HG03045 (cell line): ENCODE measurements around the gene ANK2.
"Not testable (repeated sequence)": the region's sequence is repeated elsewhere in the genome, so short reads cannot be mapped to it uniquely, and the experiment has no call there.

Source experiments
- ATAC-seq: cut with Tn5 transposase; IDR thresholded peaks from one replicate; pipeline ENCODE4 v1.9.1; 2021; ENCODE audit warnings: mild to moderate bottlenecking, moderate library complexity; ENCODE audit not compliant: unreplicated experiment

ANK2 gene

DNA sequence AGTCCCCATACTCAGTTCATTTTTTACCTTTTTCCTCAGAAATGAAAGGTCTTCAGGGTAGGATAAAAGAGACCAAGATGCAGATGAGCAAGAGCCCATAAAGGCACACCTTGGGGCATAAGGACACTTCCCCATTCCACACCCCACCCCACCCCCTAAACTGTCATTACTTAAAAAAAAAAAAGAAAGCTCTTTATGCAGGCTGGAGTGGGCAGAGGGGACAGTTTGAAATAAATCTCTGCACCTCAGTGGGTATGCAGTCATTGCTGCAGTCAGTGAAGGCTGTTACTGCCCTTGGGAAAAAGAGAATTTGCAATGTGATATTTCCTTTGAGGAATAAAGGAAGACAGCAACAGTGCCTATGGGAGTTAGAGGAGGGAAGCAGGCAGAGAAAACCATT lies 137.5 kb downstream of the ANK2 start:
- no peak for ATAC-seq

DNA sequence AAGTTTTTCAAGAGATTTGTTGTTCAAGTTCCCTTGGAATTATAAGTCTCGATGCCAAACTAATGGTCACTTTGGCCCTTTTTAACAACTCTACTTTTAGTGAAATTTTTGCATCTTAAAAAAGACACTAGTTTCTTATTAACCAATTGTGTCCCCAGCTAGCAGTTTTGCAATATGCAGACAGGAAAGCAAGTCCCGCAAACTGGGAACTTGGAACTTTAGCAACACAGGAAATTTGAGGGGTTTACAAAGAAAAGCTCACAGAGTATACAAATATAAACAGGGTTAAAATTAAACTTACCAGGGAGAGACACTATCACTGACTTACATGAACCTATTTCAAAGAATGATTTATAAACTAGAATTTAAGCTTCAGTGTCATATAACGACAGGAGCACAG lies 137.9 kb downstream of the ANK2 start:
- ATAC-seq: no peak

DNA sequence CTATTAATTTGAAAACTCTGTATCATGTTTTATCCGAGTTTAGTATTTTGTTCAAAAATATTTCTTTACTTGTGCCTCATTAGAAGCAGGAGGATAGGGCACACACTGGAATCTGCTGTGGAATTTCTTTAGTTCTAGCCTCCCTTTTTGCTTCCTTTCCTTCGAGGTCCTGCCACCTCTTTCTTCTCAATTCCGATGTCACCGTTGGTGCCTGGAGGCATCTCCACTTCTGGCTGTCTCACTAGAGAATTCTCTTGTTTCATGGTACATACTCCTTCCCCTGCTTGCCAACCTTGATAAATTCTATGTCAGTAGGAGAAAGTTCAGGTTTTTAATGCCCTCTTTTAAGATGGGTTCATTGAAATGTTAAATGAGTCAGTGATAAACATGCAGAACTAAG lies 140.1 kb downstream of the ANK2 start:
- no peak for ATAC-seq

DNA sequence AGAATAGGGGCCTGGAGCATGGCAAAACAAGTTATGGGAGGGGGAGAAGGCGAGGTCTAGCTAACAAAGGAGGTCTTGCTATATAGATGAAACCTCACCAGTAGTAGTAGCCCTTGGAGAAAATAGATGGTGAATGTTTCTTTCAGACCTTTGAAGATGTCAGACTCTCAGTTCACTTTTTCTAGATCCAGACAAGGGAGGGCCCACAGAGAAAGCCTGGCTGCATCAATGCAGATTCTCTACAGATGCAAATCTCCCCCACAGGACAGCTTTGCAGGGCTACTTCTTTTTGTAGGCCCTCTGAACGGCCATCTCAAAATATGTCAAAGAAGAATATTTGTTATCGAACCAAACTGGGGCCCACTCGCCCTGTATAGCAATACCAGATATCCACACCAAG lies 159.7 kb downstream of the ANK2 start:
- ATAC-seq: no peak

DNA sequence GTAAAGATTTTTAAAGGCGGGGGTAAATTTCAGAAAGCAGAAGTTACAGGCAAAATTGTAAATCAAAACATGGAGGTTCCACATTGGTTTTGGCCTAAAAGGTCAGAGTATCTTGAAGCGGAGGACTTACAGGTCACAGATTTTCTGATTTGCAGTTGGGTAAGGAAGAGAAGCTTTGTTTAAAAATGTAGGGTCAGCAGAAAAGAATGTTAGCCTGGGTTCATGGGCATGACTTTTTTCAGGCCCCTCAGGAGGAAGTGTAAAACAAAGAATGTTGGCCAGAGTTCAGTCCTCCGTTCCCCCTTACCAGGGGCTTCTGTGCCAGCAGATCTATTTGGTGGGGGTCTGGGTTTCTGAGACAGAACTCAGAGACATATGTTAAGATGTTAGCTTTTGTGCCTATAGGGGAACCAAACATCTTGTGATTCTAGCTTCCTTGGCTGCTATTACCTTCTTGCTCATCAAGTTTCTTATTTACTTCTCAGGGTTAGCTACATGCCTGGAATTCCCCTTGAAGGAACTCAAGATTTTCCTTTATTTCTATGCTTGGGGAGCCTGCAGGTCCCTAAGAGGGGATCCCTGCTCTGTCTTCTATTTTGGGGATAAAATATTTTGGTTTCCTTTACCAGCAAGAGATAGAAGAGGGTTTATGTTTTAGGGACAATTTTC lies 160.3 kb downstream of the ANK2 start:
- ATAC-seq: no peak

DNA sequence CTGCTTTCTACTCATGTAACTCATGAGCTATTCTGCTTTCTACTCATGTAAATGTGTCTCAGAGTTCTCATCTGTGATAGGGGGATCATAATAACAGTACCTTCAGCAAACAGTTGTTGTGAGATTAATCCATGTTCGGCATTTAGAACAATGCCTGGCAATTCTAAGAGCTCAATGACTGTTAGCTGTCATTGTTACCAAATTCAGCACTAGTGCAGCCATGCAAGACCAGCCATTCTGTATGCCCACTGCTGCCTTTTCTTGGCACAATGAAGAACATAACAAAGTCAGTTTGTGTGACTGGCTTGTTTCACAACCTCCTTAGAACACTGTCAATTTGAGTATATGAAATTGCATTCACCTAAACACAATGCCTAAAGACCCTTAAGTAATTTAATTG lies 163.2 kb downstream of the ANK2 start:
- ATAC-seq: no peak

DNA sequence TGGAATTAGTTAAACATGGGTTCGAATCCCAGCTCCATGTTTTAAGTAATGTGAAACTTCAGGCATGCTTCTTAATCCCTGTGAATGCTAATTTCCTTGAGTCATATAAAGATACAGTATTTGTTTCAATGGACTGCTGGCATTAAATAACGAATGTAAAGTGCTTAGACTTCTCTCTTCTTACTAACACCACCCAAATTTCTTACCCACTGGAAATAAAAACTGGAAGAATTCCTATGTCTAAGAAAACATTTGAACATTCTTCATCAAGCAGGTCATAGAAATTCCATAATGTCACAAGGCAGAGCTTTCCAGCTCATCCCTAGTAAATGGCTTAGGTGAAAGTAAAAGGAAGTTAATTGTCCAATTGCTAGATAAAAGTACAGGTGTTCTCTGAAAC lies 172.5 kb downstream of the ANK2 start:
- no peak for ATAC-seq

DNA sequence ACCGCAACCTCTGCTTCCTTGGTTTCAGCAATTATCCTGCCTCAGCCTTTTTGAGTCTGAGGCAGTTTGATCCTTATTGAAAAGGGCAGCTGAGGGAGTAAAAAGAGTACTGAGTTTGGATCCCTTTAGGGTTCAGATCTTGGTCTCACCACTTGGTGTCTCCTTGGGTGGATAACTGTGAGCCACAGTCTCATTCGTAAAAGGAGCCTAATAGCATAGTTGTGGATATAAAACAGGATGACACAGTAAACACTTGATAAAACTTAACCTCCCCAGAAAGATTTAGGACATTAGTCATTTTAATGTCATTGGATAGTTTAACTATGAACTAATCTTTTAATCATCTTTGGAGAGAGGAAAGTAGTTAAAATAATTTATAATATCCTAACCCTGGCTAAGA lies 173.0 kb downstream of the ANK2 start:
- no peak for ATAC-seq

DNA sequence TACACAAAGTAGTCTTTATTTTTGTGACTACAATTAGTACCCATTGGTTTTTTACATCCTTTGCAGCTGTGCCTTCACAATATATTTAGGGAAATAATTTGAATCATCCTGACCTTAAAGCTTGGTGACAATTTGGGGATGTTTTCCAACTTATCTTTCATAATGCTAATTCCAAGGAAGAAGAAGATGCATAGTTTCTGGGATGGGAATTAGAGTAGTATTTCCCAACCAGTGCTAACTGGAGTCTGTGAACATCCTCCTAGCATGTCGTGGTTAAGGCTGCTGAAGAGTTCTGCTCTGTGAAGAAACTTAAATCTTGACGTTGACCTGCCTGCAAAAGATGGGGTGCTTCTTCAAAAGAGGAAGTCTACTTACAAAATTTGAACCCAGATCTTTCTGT lies 173.5 kb downstream of the ANK2 start:
- ATAC-seq: no peak

DNA sequence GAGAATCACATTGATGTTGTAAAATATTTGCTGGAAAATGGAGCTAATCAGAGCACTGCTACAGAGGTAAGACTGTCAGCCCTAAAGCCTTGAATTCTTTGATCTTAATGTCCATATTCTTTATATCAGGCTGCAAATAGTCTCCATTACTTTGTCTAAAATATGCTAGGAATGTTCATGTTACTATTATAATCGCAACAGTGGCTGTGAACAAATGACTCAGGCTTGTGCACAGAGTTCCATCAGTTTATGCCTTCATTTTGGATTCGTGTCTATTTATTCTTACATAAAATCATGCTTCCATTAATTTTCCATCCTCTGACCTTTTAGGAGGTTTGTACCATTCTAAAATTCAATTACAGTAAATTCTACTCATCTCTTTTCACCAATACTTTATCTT lies 182.7 kb downstream of the ANK2 start:
- no peak for ATAC-seq

DNA sequence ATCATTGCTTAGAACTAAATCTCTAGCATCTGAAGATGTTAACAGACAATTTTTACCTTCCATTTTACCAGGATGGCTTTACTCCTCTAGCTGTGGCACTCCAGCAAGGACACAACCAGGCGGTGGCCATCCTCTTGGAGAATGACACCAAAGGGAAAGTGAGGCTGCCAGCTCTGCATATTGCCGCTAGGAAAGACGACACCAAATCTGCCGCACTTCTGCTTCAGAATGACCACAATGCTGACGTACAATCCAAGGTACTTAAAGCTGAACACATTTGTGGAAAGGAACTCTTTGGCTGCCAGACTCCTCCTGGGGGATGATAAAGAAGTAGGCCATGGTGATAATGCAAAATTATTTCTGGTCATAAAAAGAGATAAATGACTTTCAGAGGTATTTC lies 187.5 kb downstream of the ANK2 start:
- no peak for ATAC-seq

DNA sequence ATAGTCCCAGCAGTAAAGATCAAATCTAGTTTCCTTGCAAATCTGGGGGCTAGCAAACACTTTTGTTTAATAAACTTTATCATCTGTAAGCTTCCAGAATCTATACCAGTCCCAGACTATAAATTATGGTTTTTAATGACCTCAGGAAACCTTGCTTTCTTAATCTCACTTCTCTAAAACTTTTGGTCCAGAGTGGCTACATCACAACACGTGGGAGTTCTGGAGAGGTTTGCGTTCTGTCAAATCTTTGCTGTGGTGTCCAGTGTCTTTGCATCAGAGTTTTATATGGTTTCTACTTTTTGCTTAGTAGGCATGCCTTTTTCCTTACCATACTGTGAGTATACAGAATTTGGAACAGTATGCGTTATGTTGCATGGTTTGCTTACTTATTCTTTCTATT lies 193.9 kb downstream of the ANK2 start:
- no peak for ATAC-seq

DNA sequence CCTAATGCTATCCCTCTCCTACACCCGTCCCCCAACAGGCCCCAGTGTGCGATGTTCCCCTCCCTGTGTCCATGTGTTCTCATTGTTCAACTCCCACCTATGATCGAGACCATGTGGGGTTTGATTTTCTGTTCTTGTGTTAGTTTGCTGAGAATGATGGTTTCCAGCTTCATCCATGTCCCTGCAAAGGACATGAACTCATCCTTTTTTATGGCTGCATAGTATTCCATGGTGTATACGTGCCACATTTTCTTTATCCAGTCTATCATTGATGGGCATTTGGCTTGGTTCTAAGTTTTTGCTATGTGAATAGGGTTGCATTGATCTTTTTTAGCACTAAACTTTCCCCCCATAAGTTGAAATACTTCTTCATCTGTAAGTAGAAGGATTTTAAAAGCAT lies 195.3 kb downstream of the ANK2 start:
- ATAC-seq: not testable (repeated sequence)

DNA sequence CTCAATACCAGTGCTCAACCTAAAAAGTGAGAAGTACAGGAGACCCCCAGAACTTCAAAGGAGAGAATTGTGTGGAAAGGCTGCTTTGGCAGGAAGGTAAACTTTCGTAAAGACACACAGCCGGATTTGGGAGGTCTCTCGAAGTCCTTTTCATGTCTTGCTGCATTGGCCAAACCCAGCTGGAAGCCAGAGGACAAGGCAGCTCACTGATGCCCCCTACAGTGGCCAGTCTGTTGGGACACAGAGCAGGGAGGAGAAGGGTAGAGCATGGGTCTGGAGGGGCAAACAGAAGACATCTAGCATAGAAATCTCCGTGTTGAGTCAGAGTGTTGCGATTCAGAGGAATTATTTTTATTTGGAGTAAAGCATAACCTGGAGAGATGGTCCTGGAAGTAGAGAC lies 198.9 kb downstream of the ANK2 start:
- ATAC-seq: no peak

DNA sequence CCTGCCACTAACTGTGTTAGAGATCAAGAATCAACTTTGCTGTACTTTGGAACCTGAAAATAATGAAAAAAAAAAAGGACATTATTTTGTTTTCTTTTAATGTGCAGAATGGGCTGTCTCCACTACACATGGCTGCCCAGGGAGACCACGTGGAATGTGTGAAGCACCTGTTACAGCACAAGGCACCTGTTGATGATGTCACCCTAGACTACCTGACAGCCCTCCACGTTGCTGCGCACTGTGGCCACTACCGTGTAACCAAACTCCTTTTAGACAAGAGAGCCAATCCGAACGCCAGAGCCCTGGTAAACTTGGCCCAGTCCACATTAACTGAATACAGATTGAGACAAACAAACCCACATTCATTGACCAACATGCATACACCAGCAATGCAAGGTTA lies 206.2 kb downstream of the ANK2 start:
- ATAC-seq: no peak

DNA sequence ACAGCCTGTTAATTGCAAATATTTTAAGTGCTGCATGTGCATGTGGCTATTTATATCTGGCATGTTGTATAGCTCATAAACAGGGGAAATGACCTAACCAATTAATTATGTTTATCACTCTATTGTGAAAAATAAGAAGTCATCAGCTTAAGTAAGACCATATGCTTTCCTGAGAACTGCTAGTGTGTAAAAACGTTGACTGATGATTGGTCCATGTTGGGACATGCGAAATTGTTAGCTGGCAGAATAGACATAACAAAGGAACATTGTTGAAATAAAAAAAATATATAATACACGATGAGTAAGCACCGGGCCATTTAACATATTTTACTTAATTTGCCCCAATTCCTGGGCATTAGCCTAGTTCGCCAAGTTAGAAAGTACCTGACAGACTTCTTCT lies 207.5 kb downstream of the ANK2 start:
- ATAC-seq: no peak

DNA sequence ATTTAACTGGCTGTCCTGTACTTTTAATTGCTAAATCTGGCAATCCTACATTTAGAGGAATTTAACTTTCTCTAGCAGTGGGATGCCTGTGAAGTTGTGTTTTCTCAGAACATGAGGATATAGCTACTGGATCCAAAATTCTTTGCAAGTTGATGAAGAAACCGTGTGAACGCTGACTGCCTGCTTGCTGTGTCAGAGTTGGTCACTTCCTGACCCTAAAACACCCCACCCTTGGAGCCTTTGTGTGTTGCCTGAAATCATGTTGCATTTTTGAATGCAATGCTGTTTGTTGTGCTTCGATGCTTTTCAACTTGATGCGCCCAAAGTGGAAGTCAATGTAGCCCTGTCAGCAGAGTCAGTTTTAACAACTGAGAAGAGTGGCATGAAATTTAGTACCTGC lies 211.2 kb downstream of the ANK2 start:
- ATAC-seq: no peak

DNA sequence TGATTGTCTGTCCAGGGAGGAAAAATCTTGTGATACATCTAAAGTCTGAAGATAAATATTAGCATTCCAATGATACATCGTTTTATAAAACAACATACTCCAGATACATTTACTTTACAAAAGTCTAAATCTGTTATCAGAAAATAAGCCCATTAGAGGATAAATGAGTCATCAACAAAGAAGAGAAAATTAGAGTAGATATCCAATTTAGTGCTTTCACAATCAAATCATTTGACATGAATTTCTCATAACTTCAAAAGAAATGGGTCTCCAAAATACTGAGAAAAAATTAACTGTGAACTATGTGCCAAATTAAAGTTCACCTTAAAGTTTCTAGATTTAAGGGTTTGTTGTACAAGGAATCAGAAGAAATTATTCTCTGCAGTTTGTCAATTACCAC lies 213.8 kb downstream of the ANK2 start:
- no peak for ATAC-seq

DNA sequence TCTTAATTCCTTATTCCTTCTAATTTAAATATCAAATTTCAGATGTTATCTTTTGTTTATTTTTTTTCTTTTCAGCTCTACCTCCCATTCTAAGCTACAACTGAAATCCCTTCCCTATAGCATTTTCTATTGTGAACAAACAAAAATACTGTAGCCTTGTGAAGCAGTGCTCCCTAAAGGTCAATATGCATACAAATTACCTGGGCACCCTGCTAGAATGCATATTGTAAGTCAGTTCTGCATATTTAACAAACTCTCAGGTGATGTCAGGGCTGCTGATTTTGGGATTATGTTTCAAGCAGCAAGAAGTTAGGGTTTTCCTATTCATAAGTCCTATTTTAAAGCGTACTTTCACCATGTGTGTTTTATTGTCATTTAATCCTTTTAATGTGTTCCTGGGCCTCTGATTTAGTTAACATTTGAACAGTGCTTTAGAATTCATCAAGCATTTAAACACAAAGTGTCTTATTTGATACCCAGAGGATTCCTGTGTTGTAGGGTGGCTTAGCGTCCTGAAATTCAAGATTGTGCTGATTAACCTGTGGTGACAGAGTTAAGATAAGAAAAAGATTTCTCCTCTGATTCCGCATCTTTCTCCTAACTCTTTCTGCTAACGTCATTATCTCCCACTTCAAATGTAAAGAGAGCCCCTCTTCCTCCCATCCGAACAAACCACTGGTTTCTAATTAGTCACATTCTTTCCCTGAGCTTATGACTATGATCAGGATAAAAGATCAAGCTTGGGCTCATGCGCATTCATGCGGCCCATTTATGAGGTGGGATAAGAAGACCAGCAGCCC lies 221.3 kb downstream of the ANK2 start:
- no peak for ATAC-seq

DNA sequence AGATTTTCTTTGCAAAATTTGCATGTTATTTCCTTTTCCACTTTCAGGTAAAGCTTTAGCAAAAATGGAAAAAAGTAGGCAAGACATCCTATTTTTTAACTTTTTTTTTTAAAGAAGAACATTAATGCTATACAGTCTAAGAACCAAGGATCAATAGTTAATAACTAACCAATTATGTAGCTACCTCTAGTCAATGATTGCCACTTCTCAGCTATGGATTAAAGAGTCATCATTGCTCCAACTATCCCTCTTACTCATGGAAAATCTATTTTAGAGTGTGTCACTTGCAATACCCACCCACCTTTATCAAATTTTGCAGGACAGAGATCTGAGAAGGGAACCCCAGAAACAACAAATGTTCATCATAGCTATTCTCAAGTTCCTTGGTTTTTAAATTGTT lies 223.1 kb downstream of the ANK2 start:
- no peak for ATAC-seq

DNA sequence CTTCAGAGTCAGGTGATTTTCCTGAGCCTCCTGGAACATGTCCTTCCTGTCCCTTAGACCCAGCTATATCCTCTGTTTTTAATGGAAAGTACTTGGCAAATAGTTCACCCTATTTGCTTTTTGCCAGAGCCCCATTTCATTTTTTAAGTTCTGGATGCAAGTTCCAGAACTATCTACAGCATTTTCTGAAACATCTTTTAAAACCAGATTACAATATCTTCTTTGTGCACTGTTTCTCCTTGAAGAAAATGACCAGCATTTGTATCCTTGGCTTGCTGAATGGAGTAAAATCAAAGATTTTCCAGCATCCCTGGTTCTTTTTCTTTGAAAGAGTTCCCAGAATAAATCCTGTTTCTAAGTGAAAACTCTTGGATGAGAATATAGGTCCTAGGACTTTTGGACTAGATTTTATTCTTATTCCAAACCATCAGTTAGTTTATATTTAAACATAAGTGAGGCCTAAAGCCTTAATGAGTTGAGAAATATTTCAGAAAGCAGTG lies 224.3 kb downstream of the ANK2 start:
- no peak for ATAC-seq

DNA sequence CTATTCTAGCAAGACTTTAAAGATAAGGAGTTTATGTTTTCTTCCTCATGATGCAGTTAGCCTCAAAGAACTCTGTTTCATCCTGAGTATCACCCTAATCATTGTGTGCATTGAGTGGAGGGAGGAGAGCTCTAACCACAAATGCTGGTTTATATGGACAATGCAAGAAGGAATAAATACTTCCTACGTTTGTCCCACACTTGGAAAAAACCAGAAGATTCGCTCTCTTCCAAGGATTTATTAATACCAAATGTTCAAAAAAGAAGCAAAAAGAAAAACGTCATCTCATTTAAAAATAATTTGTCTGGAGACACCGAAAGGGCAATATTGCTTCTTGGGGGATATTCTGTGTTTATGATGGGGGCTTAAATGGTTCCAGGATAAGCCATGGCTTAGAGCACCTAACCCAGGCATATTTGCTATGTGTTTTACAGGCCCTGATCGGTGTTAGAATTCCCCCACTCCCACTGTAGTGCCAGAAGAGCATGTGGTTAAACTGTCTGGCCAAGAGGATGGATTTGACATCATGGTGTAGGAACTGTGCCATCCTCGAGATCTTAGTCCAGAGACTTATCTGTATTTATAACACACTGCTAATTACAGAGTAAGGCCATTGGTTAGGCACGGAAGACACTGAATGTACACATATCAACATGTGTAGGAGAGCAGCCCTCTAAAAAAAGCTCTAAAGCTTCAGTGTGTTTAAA lies 227.2 kb downstream of the ANK2 start:
- ATAC-seq: no peak
